ENCODE measurements around the gene TNNI3K. TPM values are rescaled to one million over a fixed set of nuclear protein-coding genes. Genes with fewer than 3 reads are reported as not detected.

Gene TNNI3K
- total and polyA plus RNA-seq, 12 donors: 11.7 to 162 (median 95.6) TPM

DNA sequence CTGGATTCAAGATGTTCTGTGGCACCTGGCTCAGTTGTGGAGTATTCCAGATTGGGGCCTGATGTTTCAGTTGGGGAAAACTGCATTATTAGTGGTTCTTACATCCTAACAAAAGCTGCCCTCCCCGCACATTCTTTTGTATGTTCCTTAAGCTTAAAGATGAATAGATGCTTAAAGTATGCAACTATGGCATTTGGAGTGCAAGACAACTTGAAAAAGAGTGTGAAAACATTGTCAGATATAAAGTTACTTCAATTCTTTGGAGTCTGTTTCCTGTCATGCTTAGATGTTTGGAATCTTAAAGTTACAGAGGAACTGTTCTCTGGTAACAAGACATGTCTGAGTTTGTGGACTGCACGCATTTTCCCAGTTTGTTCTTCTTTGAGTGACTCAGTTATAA lies 29.9 kb upstream of the TNNI3K start:
- Histone ChIP-seq H3K36me3 (peaks cover 0 to 78% (median 9%) of the 10 kb centered on the region in 9 donors), H3K27me3 (no peaks in the 10 kb centered on the region), H3K27ac (no peak overlapping the region), H3K4me1 (peaks cover 0 to 4% (median 0%) of the 10 kb centered on the region in 9 donors), H3K4me3 (no peak overlapping the region), H3K9me3 (peaks cover 0 to under 1% (median 0%) of the 10 kb centered on the region in 11 donors)
- intact Hi-C loops (cut with DNase I): no loop called here
- DNase-seq (no peak), ATAC-seq (no peak)
- TF ChIP-seq, protein P1, sequence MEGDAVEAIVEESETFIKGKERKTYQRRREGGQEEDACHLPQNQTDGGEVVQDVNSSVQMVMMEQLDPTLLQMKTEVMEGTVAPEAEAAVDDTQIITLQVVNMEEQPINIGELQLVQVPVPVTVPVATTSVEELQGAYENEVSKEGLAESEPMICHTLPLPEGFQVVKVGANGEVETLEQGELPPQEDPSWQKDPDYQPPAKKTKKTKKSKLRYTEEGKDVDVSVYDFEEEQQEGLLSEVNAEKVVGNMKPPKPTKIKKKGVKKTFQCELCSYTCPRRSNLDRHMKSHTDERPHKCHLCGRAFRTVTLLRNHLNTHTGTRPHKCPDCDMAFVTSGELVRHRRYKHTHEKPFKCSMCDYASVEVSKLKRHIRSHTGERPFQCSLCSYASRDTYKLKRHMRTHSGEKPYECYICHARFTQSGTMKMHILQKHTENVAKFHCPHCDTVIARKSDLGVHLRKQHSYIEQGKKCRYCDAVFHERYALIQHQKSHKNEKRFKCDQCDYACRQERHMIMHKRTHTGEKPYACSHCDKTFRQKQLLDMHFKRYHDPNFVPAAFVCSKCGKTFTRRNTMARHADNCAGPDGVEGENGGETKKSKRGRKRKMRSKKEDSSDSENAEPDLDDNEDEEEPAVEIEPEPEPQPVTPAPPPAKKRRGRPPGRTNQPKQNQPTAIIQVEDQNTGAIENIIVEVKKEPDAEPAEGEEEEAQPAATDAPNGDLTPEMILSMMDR (IDR thresholded peaks at IDR 0.05): no peak
- whole genome bisulfite sequencing, 2 donors: 85 to 91% methylated on average over 2 of the region's 2 CpGs

DNA sequence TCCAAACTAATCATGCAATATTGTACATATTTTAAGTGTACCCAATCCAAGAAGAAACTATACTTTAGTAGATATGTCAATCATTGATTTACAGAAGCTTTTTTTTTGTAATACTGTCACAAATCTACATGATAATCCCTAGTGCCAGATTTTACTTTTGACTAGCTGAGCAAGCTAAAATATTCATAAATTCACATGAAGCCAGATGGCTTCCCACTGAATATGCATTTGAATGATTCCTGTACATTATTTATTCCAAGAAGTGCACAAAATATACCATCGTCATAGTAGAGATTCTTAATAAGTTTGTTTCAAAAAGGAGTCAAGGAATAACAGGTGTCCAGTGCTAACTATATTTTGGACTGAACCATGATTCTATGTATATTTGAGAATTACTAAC lies 20.0 kb upstream of the TNNI3K start:
- 94 to 96% methylated on average over 1 of the region's 1 CpG for WGBS, 2 donors
- no peak overlapping the region for H3K4me3 ChIP-seq

DNA sequence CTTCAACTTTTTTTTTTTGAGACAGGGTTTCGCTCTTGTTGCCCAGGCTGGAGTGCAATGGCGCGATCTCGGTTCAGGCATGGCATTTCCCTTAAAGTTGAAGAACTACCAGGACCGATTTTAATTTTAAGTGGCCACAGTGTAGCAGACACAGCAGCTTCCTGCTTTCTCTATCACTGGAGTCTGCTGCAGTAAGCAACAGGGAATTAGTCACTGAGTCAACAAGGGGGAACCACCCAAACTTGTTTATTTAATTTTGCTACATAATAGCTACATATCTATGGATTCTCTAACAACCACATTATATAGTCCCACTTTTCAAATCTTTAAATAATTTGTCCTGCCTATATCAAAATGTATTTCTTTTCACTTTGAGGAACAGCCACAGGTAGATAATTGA lies 12.5 kb upstream of the TNNI3K start:
- WGBS, 2 donors: 95% methylated on average over 5 of the region's 5 CpGs
- ATAC-seq: no peak
- H3K27me3 ChIP-seq: no peaks in the 10 kb centered on the region
- intact Hi-C loops (cut with DNase I): no loop called here
- TF ChIP-seq, protein P1 (IDR thresholded peaks at IDR 0.05): no peak
- H3K36me3 ChIP-seq: peaks cover 0 to 11% (median 0%) of the 10 kb centered on the region in 9 donors
- H3K27ac ChIP-seq: no peak overlapping the region
- H3K4me3 ChIP-seq: no peak overlapping the region
- peaks cover 0 to 33% (median 22%) of the 10 kb centered on the region in 11 donors for H3K9me3 ChIP-seq
- H3K4me1 ChIP-seq: no peaks in the 10 kb centered on the region
- no peak for DNase-seq

More for the DNA sequence above, 20.0 kb upstream of the TNNI3K start:
- H3K4me1 ChIP-seq: no peaks in the 10 kb centered on the region
- H3K36me3 ChIP-seq: no peaks in the 10 kb centered on the region
- no peak for ATAC-seq
- intact Hi-C loops (cut with DNase I): no loop called here
- no peaks in the 10 kb centered on the region for H3K27me3 ChIP-seq
- no peak overlapping the region for H3K27ac ChIP-seq
- TF ChIP-seq, protein P1 (IDR thresholded peaks at IDR 0.05): no peak
- no peak for DNase-seq
- peaks cover 0 to 5% (median 0%) of the 10 kb centered on the region in 11 donors for H3K9me3 ChIP-seq

DNA sequence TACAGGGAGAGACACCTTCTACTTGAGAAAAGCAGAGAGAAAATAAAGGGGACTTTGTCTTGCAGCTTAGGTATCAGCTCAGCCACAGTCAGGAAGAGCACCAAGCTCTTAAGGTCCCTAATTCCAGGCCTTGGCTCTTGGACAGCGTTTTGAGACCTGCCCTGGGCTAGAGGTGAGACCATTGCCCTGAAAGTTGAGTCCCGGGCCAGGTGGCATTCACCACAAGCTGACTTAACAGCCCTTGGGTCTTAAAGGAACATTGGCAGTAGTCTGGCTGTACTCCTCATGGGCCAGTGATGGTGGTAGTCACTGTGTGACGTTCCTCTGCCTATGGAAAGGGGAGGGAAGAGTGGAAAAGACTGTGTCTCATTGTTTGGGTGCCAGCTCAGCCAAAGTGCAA lies 11.7 kb upstream of the TNNI3K start:
- intact Hi-C loops (cut with DNase I): no loop called here
- 79 to 81% methylated on average over 3 of the region's 3 CpGs for WGBS, 2 donors
- Histone ChIP-seq H3K27me3 (no peaks in the 10 kb centered on the region), H3K4me3 (no peak overlapping the region), H3K27ac (no peak overlapping the region), H3K4me1 (no peaks in the 10 kb centered on the region), H3K9me3 (peaks cover 0 to 40% (median 22%) of the 10 kb centered on the region in 11 donors), H3K36me3 (peaks cover 0 to 11% (median 0%) of the 10 kb centered on the region in 9 donors)
- no peak for ATAC-seq
- TF ChIP-seq, protein P1 (IDR thresholded peaks at IDR 0.05): no peak
- no peak for DNase-seq

Data from heart right ventricle (tissue), 16 donors.